ENCODE data around the gene TP53TG5.

TP53TG5 gene

GRCh38 chr20:45336530-45337366 is 41.4 kb downstream of the TP53TG5 start:
- Histone ChIP-seq H3K36me3 (ENCODE audit: control insufficient read depth, low read length) (no peaks in the 10 kb centered on the region), H3F3A (ENCODE audit: control insufficient read depth, insufficient read depth) (no peaks in the 10 kb centered on the region), H3K4me2 (ENCODE audit: low read length) (no peak overlapping the region)

GRCh38 chr20:45330476-45330875 is 47.6 kb downstream of the TP53TG5 start:
- H3K9me3 ChIP-seq (ENCODE audit: control insufficient read depth, insufficient read depth, low read length) = no peaks in the 10 kb centered on the region
- H3K27ac ChIP-seq (ENCODE audit: low read depth, low read length) = no peak overlapping the region
- no peak overlapping the region for H3K4me3 ChIP-seq (ENCODE audit: low read length)
- no peak overlapping the region for H3K4me2 ChIP-seq (ENCODE audit: low read length)
- no peaks in the 10 kb centered on the region for H3K36me3 ChIP-seq (ENCODE audit: control insufficient read depth, low read length)
- TF ChIP-seq EZH2phosphoT487 (IDR thresholded peaks at IDR 0.05; ENCODE audit: borderline replicate concordance, low read length) (no peak), CTCF (IDR thresholded peaks at IDR 0.05; ENCODE audit: low read depth, low read length, poor library complexity, severe bottlenecking) (no peak)
- no peaks in the 10 kb centered on the region for H3F3A ChIP-seq (ENCODE audit: control insufficient read depth, insufficient read depth)
- H3K4me1 ChIP-seq (ENCODE audit: control insufficient read depth, low read length) = peaks cover 10% of the 10 kb centered on the region
- no peaks in the 10 kb centered on the region for H4K20me1 ChIP-seq (ENCODE audit: control insufficient read depth, insufficient read depth, low read depth, low read length)
- H3K79me2 ChIP-seq (ENCODE audit: control insufficient read depth, low read length) = no peaks in the 10 kb centered on the region
- H3K9me2 ChIP-seq (replicated peaks; ENCODE audit: control insufficient read depth, low read length) = no peaks in the 10 kb centered on the region
- H3K27me3 ChIP-seq (ENCODE audit: control insufficient read depth, low read length) = no peaks in the 10 kb centered on the region

More at GRCh38 chr20:45336530-45337366, 41.4 kb downstream of the TP53TG5 start:
- Histone ChIP-seq H3K27ac (ENCODE audit: low read depth, low read length) (no peak overlapping the region), H4K20me1 (ENCODE audit: control insufficient read depth, insufficient read depth, low read depth, low read length) (no peaks in the 10 kb centered on the region), H3K4me3 (ENCODE audit: low read length) (no peak overlapping the region), H3K4me1 (ENCODE audit: control insufficient read depth, low read length) (no peaks in the 10 kb centered on the region), H3K9me2 (replicated peaks; ENCODE audit: control insufficient read depth, low read length) (no peaks in the 10 kb centered on the region), H3K79me2 (ENCODE audit: control insufficient read depth, low read length) (no peaks in the 10 kb centered on the region), H3K9me3 (ENCODE audit: control insufficient read depth, insufficient read depth, low read length) (no peaks in the 10 kb centered on the region), H3K27me3 (ENCODE audit: control insufficient read depth, low read length) (peaks cover 15% of the 10 kb centered on the region)
- no peak for TF ChIP-seq CTCF (IDR thresholded peaks at IDR 0.05; ENCODE audit: low read depth, low read length, poor library complexity, severe bottlenecking)
- no peak for TF ChIP-seq EZH2phosphoT487 (IDR thresholded peaks at IDR 0.05; ENCODE audit: borderline replicate concordance, low read length)

- Histone ChIP-seq H3K4me2 (ENCODE audit: low read length) (peak overlapping the region; percentile 5; the same call in 1 of the 2 replicates), H3K36me3 (ENCODE audit: control insufficient read depth, low read length) (no peaks in the 10 kb centered on the region), H3K4me3 (ENCODE audit: low read length) (no peak overlapping the region), H4K20me1 (ENCODE audit: control insufficient read depth, insufficient read depth, low read depth, low read length) (no peaks in the 10 kb centered on the region), H3K27me3 (ENCODE audit: control insufficient read depth, low read length) (no peaks in the 10 kb centered on the region), H3K9me2 (replicated peaks; ENCODE audit: control insufficient read depth, low read length) (no peaks in the 10 kb centered on the region), H3K79me2 (ENCODE audit: control insufficient read depth, low read length) (no peaks in the 10 kb centered on the region), H3F3A (ENCODE audit: control insufficient read depth, insufficient read depth) (no peaks in the 10 kb centered on the region), H3K9me3 (ENCODE audit: control insufficient read depth, insufficient read depth, low read length) (no peaks in the 10 kb centered on the region), H3K27ac (ENCODE audit: low read depth, low read length) (no peak overlapping the region), H3K4me1 (ENCODE audit: control insufficient read depth, low read length) (peaks cover 10% of the 10 kb centered on the region)
- TF ChIP-seq CTCF (IDR thresholded peaks at IDR 0.05; ENCODE audit: low read depth, low read length, poor library complexity, severe bottlenecking) (no peak), EZH2phosphoT487 (IDR thresholded peaks at IDR 0.05; ENCODE audit: borderline replicate concordance, low read length) (no peak)
Measured at GRCh38 chr20:45329497-45330319, 48.4 kb downstream of the TP53TG5 start.

Measured in DOHH2 (cell line).